ENCODE data around the gene RELN.

RELN gene

DNA sequence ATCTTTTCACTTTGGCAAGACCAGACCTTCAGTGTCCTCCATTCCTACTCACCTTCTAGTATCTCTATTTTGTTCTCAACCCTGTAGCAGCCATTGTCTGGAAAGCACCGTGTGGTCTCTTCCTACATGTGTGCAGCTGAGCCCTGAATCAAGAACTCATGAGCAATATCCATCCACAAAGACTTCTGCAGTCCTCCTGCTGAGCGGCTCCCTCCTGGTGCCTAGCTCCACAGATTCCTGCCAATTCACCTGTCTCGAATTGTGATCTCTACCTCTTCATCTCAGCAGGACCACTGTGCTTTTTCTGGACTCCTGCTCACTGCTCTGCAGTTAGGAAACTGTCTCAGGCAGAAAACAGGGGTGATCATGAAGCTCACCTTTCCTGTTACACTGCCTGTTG lies 118.8 kb downstream of the RELN start:
- TF ChIP-seq POU2F2 (IDR thresholded peaks at IDR 0.05; ENCODE audit: low read depth, low read length) (no peak), POLR2AphosphoS5 (IDR thresholded peaks at IDR 0.05; ENCODE audit: low read depth, low read length) (no peak), POLR2A (IDR thresholded peaks at IDR 0.05; ENCODE audit: low read depth, low read length) (no peak), TAF1 (IDR thresholded peaks at IDR 0.05; ENCODE audit: low read depth, low read length) (no peak), SPI1 (IDR thresholded peaks at IDR 0.05; ENCODE audit: low read depth, low read length) (no peak), PAX5 (IDR thresholded peaks at IDR 0.05; ENCODE audit: insufficient read depth, low read length, severe bottlenecking) (no peak)
- FAIRE-seq (no peak), DNase-seq (ENCODE audit: insufficient read length, low spot score) (no peak)

GRCh38 chr7:103867874-103868273 lies 121.6 kb downstream of the RELN start:
- no peak for TF ChIP-seq TAF1 (IDR thresholded peaks at IDR 0.05; ENCODE audit: low read depth, low read length)
- TF ChIP-seq POLR2AphosphoS5 (IDR thresholded peaks at IDR 0.05; ENCODE audit: low read depth, low read length), result no peak
- no peak for TF ChIP-seq POU2F2 (IDR thresholded peaks at IDR 0.05; ENCODE audit: low read depth, low read length)
- no peak for TF ChIP-seq POLR2A (IDR thresholded peaks at IDR 0.05; ENCODE audit: low read depth, low read length)
- DNase-seq (ENCODE audit: insufficient read length, low spot score) (no peak), FAIRE-seq (no peak)

DNA sequence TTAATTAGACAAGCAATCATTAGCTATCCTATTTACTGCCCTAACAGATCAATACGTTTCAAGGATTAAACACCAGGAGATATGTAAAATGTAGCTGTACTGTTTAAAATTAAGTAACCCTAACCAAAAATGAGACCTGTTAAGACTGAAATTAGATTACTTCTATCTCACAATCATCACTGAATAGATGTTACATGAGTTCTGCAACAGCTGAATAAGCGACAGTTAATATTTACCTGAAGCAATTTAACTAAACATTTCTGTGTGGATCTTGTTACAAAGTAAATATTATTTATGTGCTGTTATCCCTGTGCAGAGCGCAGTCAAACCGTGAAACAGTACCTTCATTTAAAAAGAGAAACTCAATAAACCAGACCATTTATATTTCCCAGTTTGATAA lies 122.5 kb downstream of the RELN start:
- no peak for DNase-seq (ENCODE audit: insufficient read length, low spot score)
- no peak for FAIRE-seq
- TF ChIP-seq POU2F2 (IDR thresholded peaks at IDR 0.05; ENCODE audit: low read depth, low read length), result no peak

DNA sequence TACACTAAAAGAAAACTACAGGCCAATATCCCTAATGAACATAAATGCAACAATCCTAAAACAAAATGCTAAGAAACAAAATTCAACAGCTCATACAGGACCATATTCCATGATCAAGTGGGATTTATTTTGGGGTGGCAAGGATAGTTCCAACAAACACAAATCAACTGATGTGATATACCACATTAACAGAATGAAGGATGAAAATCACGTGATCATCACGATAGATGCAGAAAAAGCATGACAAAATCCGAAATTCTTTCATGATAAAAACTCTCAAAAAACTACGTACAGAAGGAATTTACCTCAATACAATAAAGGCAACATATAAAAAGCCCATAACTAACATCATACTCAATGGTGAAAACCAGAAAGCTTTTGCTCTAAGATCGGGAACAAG lies 124.0 kb downstream of the RELN start:
- FAIRE-seq (no peak), DNase-seq (ENCODE audit: insufficient read length, low spot score) (no peak)
- no peak for TF ChIP-seq PAX5 (IDR thresholded peaks at IDR 0.05; ENCODE audit: insufficient read depth, low read length, severe bottlenecking)
- TF ChIP-seq POLR2A (IDR thresholded peaks at IDR 0.05; ENCODE audit: low read depth, low read length), result no peak
- no peak for TF ChIP-seq SPI1 (IDR thresholded peaks at IDR 0.05; ENCODE audit: low read depth, low read length)
- TF ChIP-seq TAF1 (IDR thresholded peaks at IDR 0.05; ENCODE audit: low read depth, low read length), result no peak
- no peak for TF ChIP-seq POLR2AphosphoS5 (IDR thresholded peaks at IDR 0.05; ENCODE audit: low read depth, low read length)
- TF ChIP-seq POU2F2 (IDR thresholded peaks at IDR 0.05; ENCODE audit: low read depth, low read length), result no peak

DNA sequence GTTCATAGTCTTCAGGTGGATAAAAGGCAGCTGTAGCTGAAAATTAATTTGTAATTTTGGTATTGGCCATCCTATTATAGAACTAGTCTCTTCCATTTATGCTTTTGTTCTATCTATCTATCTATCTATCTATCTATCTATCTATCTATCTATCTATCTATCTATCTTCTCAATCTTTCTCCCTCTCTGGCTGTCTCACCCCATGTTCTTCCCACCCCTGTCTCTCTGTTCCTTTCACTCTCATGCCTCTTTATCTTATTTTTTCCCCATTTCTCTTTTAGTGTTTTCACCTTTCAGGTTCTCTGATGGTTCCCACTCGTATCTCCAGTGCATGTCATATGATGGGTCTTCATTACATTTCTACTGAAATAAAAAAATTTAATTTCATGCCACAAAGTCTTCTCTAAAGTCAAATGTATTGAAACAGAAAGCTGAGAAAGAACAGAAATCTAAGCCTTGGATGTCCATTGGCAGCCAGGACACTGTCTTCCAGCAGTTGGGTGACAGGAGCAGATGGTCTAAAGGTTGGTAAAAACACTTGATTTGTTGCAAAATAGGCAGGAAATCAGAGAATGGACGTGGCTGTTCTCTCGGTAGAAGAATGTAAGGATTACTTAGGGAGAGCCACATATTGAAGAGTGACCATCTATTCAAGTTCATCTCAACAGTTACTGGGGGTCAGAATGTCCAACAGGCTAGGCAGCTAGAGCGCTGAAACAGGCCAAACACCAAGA lies 127.0 kb downstream of the RELN start:
- FAIRE-seq (no peak), DNase-seq (ENCODE audit: insufficient read length, low spot score) (no peak)
- TF ChIP-seq POLR2A (IDR thresholded peaks at IDR 0.05; ENCODE audit: low read depth, low read length) (no peak), TAF1 (IDR thresholded peaks at IDR 0.05; ENCODE audit: low read depth, low read length) (no peak), POU2F2 (IDR thresholded peaks at IDR 0.05; ENCODE audit: low read depth, low read length) (no peak), PAX5 (IDR thresholded peaks at IDR 0.05; ENCODE audit: insufficient read depth, low read length, severe bottlenecking) (no peak), SPI1 (IDR thresholded peaks at IDR 0.05; ENCODE audit: low read depth, low read length) (no peak), POLR2AphosphoS5 (IDR thresholded peaks at IDR 0.05; ENCODE audit: low read depth, low read length) (no peak)

DNA sequence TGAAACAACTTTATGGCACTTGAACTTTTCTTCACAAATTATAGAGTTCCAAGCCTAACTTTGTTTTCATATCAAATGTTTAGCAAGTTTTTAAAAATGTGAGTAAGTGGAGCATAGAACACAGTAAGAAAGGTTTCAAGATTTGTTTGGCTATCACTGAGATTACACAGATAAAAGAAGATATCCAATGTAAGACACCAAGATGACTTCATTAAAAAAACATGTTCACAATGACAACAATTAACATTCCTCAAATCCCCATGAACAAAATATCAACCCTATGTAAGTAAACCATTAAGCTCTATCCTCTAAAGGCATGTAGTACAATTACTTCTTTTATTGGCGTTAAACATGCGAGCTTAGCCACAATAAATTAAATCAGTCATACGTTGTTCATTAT lies 129.7 kb downstream of the RELN start:
- no peak for FAIRE-seq
- no peak for DNase-seq (ENCODE audit: insufficient read length, low spot score)
- TF ChIP-seq PAX5 (IDR thresholded peaks at IDR 0.05; ENCODE audit: insufficient read depth, low read length, severe bottlenecking), result no peak
- no peak for TF ChIP-seq POLR2AphosphoS5 (IDR thresholded peaks at IDR 0.05; ENCODE audit: low read depth, low read length)
- no peak for TF ChIP-seq POLR2A (IDR thresholded peaks at IDR 0.05; ENCODE audit: low read depth, low read length)
- no peak for TF ChIP-seq POU2F2 (IDR thresholded peaks at IDR 0.05; ENCODE audit: low read depth, low read length)
- no peak for TF ChIP-seq TAF1 (IDR thresholded peaks at IDR 0.05; ENCODE audit: low read depth, low read length)
- no peak for TF ChIP-seq SPI1 (IDR thresholded peaks at IDR 0.05; ENCODE audit: low read depth, low read length)

GRCh38 chr7:103857435-103857834 lies 132.0 kb downstream of the RELN start:
- DNase-seq (ENCODE audit: insufficient read length, low spot score) (no peak), FAIRE-seq (no peak)
- TF ChIP-seq TAF1 (IDR thresholded peaks at IDR 0.05; ENCODE audit: low read depth, low read length) (no peak), POLR2AphosphoS5 (IDR thresholded peaks at IDR 0.05; ENCODE audit: low read depth, low read length) (no peak), SPI1 (IDR thresholded peaks at IDR 0.05; ENCODE audit: low read depth, low read length) (no peak), POU2F2 (IDR thresholded peaks at IDR 0.05; ENCODE audit: low read depth, low read length) (no peak), POLR2A (IDR thresholded peaks at IDR 0.05; ENCODE audit: low read depth, low read length) (no peak), PAX5 (IDR thresholded peaks at IDR 0.05; ENCODE audit: insufficient read depth, low read length, severe bottlenecking) (no peak)

- FAIRE-seq (no peak), DNase-seq (ENCODE audit: insufficient read length, low spot score) (no peak)
- TF ChIP-seq TAF1 (IDR thresholded peaks at IDR 0.05; ENCODE audit: low read depth, low read length) (no peak), POU2F2 (IDR thresholded peaks at IDR 0.05; ENCODE audit: low read depth, low read length) (no peak), SPI1 (IDR thresholded peaks at IDR 0.05; ENCODE audit: low read depth, low read length) (no peak), PAX5 (IDR thresholded peaks at IDR 0.05; ENCODE audit: insufficient read depth, low read length, severe bottlenecking) (no peak), POLR2A (IDR thresholded peaks at IDR 0.05; ENCODE audit: low read depth, low read length) (no peak), POLR2AphosphoS5 (IDR thresholded peaks at IDR 0.05; ENCODE audit: low read depth, low read length) (no peak)
These were observed 132.5 kb downstream of the RELN start for GRCh38 chr7:103856929-103857328.

GRCh38 chr7:103855671-103856070 lies 133.8 kb downstream of the RELN start:
- no peak for FAIRE-seq
- no peak for DNase-seq (ENCODE audit: insufficient read length, low spot score)
- TF ChIP-seq PAX5 (IDR thresholded peaks at IDR 0.05; ENCODE audit: insufficient read depth, low read length, severe bottlenecking) (no peak), SPI1 (IDR thresholded peaks at IDR 0.05; ENCODE audit: low read depth, low read length) (no peak), POLR2A (IDR thresholded peaks at IDR 0.05; ENCODE audit: low read depth, low read length) (no peak), TAF1 (IDR thresholded peaks at IDR 0.05; ENCODE audit: low read depth, low read length) (no peak), POLR2AphosphoS5 (IDR thresholded peaks at IDR 0.05; ENCODE audit: low read depth, low read length) (no peak), POU2F2 (IDR thresholded peaks at IDR 0.05; ENCODE audit: low read depth, low read length) (no peak)

GRCh38 chr7:103854611-103855010 lies 134.8 kb downstream of the RELN start:
- DNase-seq (ENCODE audit: insufficient read length, low spot score) (no peak), FAIRE-seq (no peak)
- TF ChIP-seq POLR2AphosphoS5 (IDR thresholded peaks at IDR 0.05; ENCODE audit: low read depth, low read length), result no peak
- no peak for TF ChIP-seq SPI1 (IDR thresholded peaks at IDR 0.05; ENCODE audit: low read depth, low read length)
- no peak for TF ChIP-seq TAF1 (IDR thresholded peaks at IDR 0.05; ENCODE audit: low read depth, low read length)
- TF ChIP-seq POLR2A (IDR thresholded peaks at IDR 0.05; ENCODE audit: low read depth, low read length), result no peak
- TF ChIP-seq PAX5 (IDR thresholded peaks at IDR 0.05; ENCODE audit: insufficient read depth, low read length, severe bottlenecking), result no peak
- no peak for TF ChIP-seq POU2F2 (IDR thresholded peaks at IDR 0.05; ENCODE audit: low read depth, low read length)
